Gastrocnemius medialis (tissue), 4 donors: ENCODE measurements around the gene SNAP47. TPM values are rescaled to one million over a fixed set of nuclear protein-coding genes. Genes with fewer than 3 reads are reported as not detected.

Experiments
- ATAC-seq, 2 donors: fragments of 150-250 bp; one replicate each; pipeline ENCODE4 v1.9.1; 2016
- DNase-seq, 2 donors: peaks; one replicate each; pipeline ENCODE4 v3.0.0-alpha.2; 2019
- H3K27ac ChIP-seq, 4 donors: fragments of 200-600 bp; sonication (generic); 1 replicate in 1 of 4; 2 replicates in 3 of 4; pipeline ENCODE4 v1.5.1; 2016 to 2018; ENCODE audit warnings: mild to moderate bottlenecking in 2 of 4, moderate library complexity in 1 of 4
- H3K27me3 ChIP-seq, 3 donors: fragments of 200-600 bp; sonication (generic) in 2 of 3; 1 replicate in 1 of 3; 2 replicates in 2 of 3; pipeline versions ENCODE4 v1.5.1 to v1.6.0; 2016 to 2019; ENCODE audit warnings: mild to moderate bottlenecking in 1 of 3, moderate library complexity in 1 of 3
- H3K36me3 ChIP-seq, 2 donors: fragments of 200-600 bp; sonication (generic) in 1 of 2; one replicate each; pipeline ENCODE4 v1.5.1; 2017 to 2018
- H3K4me1 ChIP-seq, 2 donors: fragments of 200-600 bp; sonication (generic) in 1 of 2; one replicate each; pipeline ENCODE4 v1.5.1; 2016 to 2017; ENCODE audit warnings: mild to moderate bottlenecking in 2 of 2
- H3K4me3 ChIP-seq, 4 donors: fragments of 200-600 bp; sonication (generic) in 3 of 4; 1 replicate in 1 of 4; 2 replicates in 3 of 4; pipeline ENCODE4 v1.5.1; 2016 to 2019; ENCODE audit warnings: mild to moderate bottlenecking in 2 of 4
- H3K9me3 ChIP-seq, 3 donors: fragments of 200-600 bp; sonication (generic) in 2 of 3; 1 replicate in 1 of 3; 2 replicates in 2 of 3; pipeline ENCODE4 v1.5.1; 2016 to 2019
- CTCF ChIP-seq, 5 experiments: fragments of 450-650 bp in 3 of 5; fragments of 200-600 bp in 2 of 5; sonication (generic) in 2 of 5; IDR thresholded peaks in 4 of 5; conservative IDR thresholded peaks in 1 of 5; 1 replicate in 4 of 5; 2 replicates in 1 of 5; pipeline ENCODE4 v1.5.1; 2016 to 2019; ENCODE audit warnings: antibody characterized with exemption in 5 of 5, mild to moderate bottlenecking in 3 of 5, moderate library complexity in 3 of 5
- POLR2A ChIP-seq, 2 donors: fragments of 450-650 bp; IDR thresholded peaks; one replicate each; pipeline ENCODE4 v1.6.1; 2017; ENCODE audit warnings: antibody characterized with exemption in 2 of 2, mild to moderate bottlenecking in 2 of 2, moderate library complexity in 2 of 2
- in situ Hi-C, 4 donors: fragments of 200-750 bp; cut with MboI; loops; one replicate each; pipeline versions ENCODE4 v1.15.0 to v1.8.0; 2017; ENCODE audit warnings: low sequenced_read_pairs in 4 of 4
- intact Hi-C: fragments of 100-400 bp; cut with DNase I; formaldehyde crosslinking; loops from one replicate; pipeline ENCODE4 v1.15.1; 2023; ENCODE audit warnings: low total_unique reads
- total RNA-seq, 4 donors: library from RNA; depleted of rRNA; stranded (reverse); fragments of >200 nt; gene quantifications; one replicate each; pipeline versions ENCODE4 v1.1.0 to v1.2.3, GENCODE V29; 2016

SNAP47 gene
- total RNA-seq, 4 donors from 2014 or later = 30.2 to 42.7 (median 37.9) TPM

- no peaks in the 10 kb centered on the region for H3K4me1 ChIP-seq
- TF ChIP-seq POLR2A (IDR thresholded peaks at IDR 0.05) (no peak), CTCF (IDR thresholded peaks at IDR 0.05 in 4 of 5, conservative IDR thresholded peaks at IDR 0.05 in 1 of 5) (no peak)
- no peak overlapping the region for H3K4me3 ChIP-seq
- no peaks in the 10 kb centered on the region for H3K27me3 ChIP-seq
- intact Hi-C loops = no loop called here
- in situ Hi-C loops = no loop called here
- H3K36me3 ChIP-seq = peaks cover 0 to 11% of the 10 kb centered on the region in 2 donors
- H3K27ac ChIP-seq = no peak overlapping the region
- H3K9me3 ChIP-seq = no peaks in the 10 kb centered on the region
- no peak for DNase-seq
- no peak for ATAC-seq
Observed at GRCh38 chr1:227780101-227781044, 45.1 kb downstream of the SNAP47 start.

GRCh38 chr1:227781314-227781930 lies 46.2 kb downstream of the SNAP47 start:
- DNase-seq (no peak), ATAC-seq (no peak)
- H3K36me3 ChIP-seq = peaks cover 0 to 4% of the 10 kb centered on the region in 2 donors

GRCh38 chr1:227782226-227782625 lies 47.0 kb downstream of the SNAP47 start:
- TF ChIP-seq POLR2A (IDR thresholded peaks at IDR 0.05) (no peak), CTCF (IDR thresholded peaks at IDR 0.05 in 4 of 5, conservative IDR thresholded peaks at IDR 0.05 in 1 of 5) (no peak)
- no peaks in the 10 kb centered on the region for H3K36me3 ChIP-seq
- H3K27ac ChIP-seq = no peak overlapping the region
- H3K4me1 ChIP-seq = peaks cover 13% of the 10 kb centered on the region in 2 donors
- H3K4me3 ChIP-seq = no peak overlapping the region
- intact Hi-C loops (no loop called here), in situ Hi-C loops (no loop called here)
- H3K27me3 ChIP-seq = no peaks in the 10 kb centered on the region
- no peak for DNase-seq
- ATAC-seq = no peak
- H3K9me3 ChIP-seq = no peaks in the 10 kb centered on the region

More at GRCh38 chr1:227781314-227781930, 46.2 kb downstream of the SNAP47 start:
- no peaks in the 10 kb centered on the region for H3K27me3 ChIP-seq
- H3K9me3 ChIP-seq = no peaks in the 10 kb centered on the region
- no peak for TF ChIP-seq POLR2A (IDR thresholded peaks at IDR 0.05)
- no peak for TF ChIP-seq CTCF (IDR thresholded peaks at IDR 0.05 in 4 of 5, conservative IDR thresholded peaks at IDR 0.05 in 1 of 5)
- intact Hi-C loops = no loop called here
- in situ Hi-C loops = no loop called here
- H3K4me3 ChIP-seq = no peak overlapping the region
- H3K27ac ChIP-seq = no peak overlapping the region
- H3K4me1 ChIP-seq = peaks cover 5% of the 10 kb centered on the region in 2 donors

- Histone ChIP-seq H3K36me3 (no peaks in the 10 kb centered on the region), H3K27me3 (no peaks in the 10 kb centered on the region), H3K4me3 (no peak overlapping the region), H3K27ac (no peak overlapping the region), H3K4me1 (peaks cover 13 to 20% of the 10 kb centered on the region in 2 donors), H3K9me3 (no peaks in the 10 kb centered on the region)
- TF ChIP-seq CTCF (IDR thresholded peaks at IDR 0.05 in 4 of 5, conservative IDR thresholded peaks at IDR 0.05 in 1 of 5) (no peak), POLR2A (IDR thresholded peaks at IDR 0.05) (no peak)
- in situ Hi-C loops = no loop called here
- ATAC-seq (no peak), DNase-seq (no peak)
- intact Hi-C loops = no loop called here
Observed at GRCh38 chr1:227785094-227785804, 50.0 kb downstream of the SNAP47 start.
